Testis (tissue), 3 donors: Measurements from ENCODE around the gene ETAA1. TPM values are rescaled to one million over a fixed set of nuclear protein-coding genes. Genes with fewer than 3 reads are reported as not detected.

Source experiments
- DNase-seq: peaks from one replicate; pipeline ENCODE4 v3.0.0-alpha.2; 2019
- H3K27ac ChIP-seq, 2 donors: fragments of 200-600 bp; sonication (generic); one replicate each; pipeline ENCODE4 v1.5.1; 2019
- H3K27me3 ChIP-seq: fragments of 200-600 bp; sonication (generic); one replicate; pipeline ENCODE4 v1.5.1; 2019
- H3K36me3 ChIP-seq: fragments of 200-600 bp; sonication (generic); one replicate; pipeline ENCODE4 v1.5.1; 2017; ENCODE audit warnings: low read depth; ENCODE audit errors: missing control alignments
- H3K4me1 ChIP-seq: fragments of 200-600 bp; sonication (generic); one replicate; pipeline ENCODE4 v1.5.1; 2019
- H3K4me3 ChIP-seq, 2 donors: fragments of 200-600 bp; sonication (generic); one replicate each; pipeline ENCODE4 v1.5.1; 2017 to 2019
- H3K9me3 ChIP-seq: fragments of 200-600 bp; sonication (generic); one replicate; pipeline ENCODE4 v1.5.1; 2017
- CTCF ChIP-seq, 3 experiments: fragments of 450-650 bp in 2 of 3; fragments of 200-600 bp in 1 of 3; sonication (generic) in 1 of 3; IDR thresholded peaks; one replicate each; pipeline ENCODE4 v1.5.1; 2016 to 2019; ENCODE audit warnings: antibody characterized with exemption in 3 of 3, mild to moderate bottlenecking in 2 of 3, moderate library complexity in 1 of 3
- POLR2A ChIP-seq: fragments of 450-650 bp; IDR thresholded peaks from one replicate; pipeline ENCODE4 v1.6.1; 2017; ENCODE audit warnings: antibody characterized with exemption, mild to moderate bottlenecking, moderate library complexity
- WGBS, 2 donors: methylation state at CpG; one replicate each; pipeline ENCODE4 v1.1.5; 2018; 5-methylcytosine and 5-hydroxymethylcytosine counted together
- intact Hi-C: fragments of 100-400 bp; cut with DNase I; formaldehyde crosslinking; loops from one replicate; pipeline ENCODE4 v1.15.1; 2023; ENCODE audit warnings: low total_unique reads
- polyA plus RNA-seq: library from polyadenylated mRNA; stranded (reverse); fragments of 350-450 nt; fragmentation: Illumina TruSeq; extraction: RNeasy Lipid Tissue Mini Kit (QIAGEN cat#74804); gene quantifications from one replicate; pipeline ENCODE4 v1.2.3, GENCODE V29; 2014; ENCODE audit warnings: low read depth, low replicate concordance; ENCODE audit not compliant: insufficient read depth
- total RNA-seq, 2 donors: library from RNA; depleted of rRNA; stranded (reverse); fragments of >200 nt; gene quantifications; one replicate each; pipeline ENCODE4 v1.2.3, GENCODE V29; 2016

The ETAA1 gene
- total and polyA plus RNA-seq, 3 donors from 2014 or later: 4.4 to 19.2 (median 18.7) TPM

DNA sequence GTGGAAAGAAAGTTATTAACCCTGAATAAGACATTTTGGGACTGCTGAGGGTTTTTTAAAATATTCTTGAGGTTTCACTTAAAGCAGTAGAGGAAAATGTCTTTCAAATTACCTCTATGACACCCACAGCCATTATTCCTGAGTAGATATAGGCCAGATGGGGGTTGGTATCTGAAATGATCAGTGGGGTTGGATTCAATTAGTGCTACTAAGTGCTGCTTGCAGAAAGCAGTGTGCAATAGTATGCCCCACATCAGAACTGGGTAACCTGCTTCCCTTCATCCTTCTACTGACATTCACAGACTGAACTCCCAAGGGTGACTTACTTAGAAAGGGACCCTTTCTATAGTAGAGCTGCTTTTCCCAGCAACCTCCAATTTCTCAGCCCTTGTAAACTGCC lies 7.3 kb upstream of the ETAA1 start:
- intact Hi-C loops: no loop called here
- no peak for TF ChIP-seq CTCF (IDR thresholded peaks at IDR 0.05)
- no peak for TF ChIP-seq POLR2A
- Histone ChIP-seq H3K4me3 (no peak overlapping the region), H3K27me3 (no peaks in the 10 kb centered on the region), H3K4me1 (peaks cover 8% of the 10 kb centered on the region), H3K27ac (peak overlapping the region in 1 of 2 donors; percentile 34), H3K9me3 (no peaks in the 10 kb centered on the region), H3K36me3 (no peaks in the 10 kb centered on the region)
- DNase-seq: no peak

GRCh38 chr2:67393237-67393636 lies 3.9 kb upstream of the ETAA1 start:
- Histone ChIP-seq H3K36me3 (no peaks in the 10 kb centered on the region), H3K4me1 (peaks cover 8% of the 10 kb centered on the region), H3K27me3 (no peaks in the 10 kb centered on the region), H3K4me3 (no peak overlapping the region), H3K9me3 (no peaks in the 10 kb centered on the region), H3K27ac (no peak overlapping the region)
- DNase-seq: no peak
- intact Hi-C loops: no loop called here
- TF ChIP-seq POLR2A: no peak
- TF ChIP-seq CTCF (IDR thresholded peaks at IDR 0.05): no peak

DNA sequence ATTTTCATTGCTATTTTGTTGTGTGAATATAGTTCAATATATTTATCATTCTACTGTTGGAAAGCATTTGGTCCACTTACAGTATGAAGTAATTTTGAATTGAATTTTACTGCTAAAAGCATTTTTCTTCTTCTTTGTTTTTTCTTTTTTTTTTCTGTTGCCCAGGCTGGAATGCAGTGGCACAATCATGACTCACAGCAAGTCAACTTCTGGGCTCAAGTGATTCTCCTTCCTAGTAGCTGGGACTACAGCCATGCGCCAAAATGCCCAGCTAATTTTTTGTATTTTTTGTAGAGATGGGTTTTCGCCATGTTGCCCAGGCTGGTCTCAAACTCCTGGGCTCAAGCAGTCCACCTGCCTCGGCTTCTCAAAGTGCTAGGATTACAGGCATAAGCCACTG lies 2.4 kb upstream of the ETAA1 start:
- Histone ChIP-seq H3K27ac (no peak overlapping the region), H3K4me1 (peaks cover 3% of the 10 kb centered on the region), H3K9me3 (no peaks in the 10 kb centered on the region), H3K27me3 (no peaks in the 10 kb centered on the region), H3K36me3 (no peaks in the 10 kb centered on the region), H3K4me3 (no peak overlapping the region)
- TF ChIP-seq POLR2A: no peak
- WGBS, 2 donors: 91 to 93% methylated on average over 3 of the region's 3 CpGs
- intact Hi-C loops: no loop called here
- no peak for DNase-seq

DNA sequence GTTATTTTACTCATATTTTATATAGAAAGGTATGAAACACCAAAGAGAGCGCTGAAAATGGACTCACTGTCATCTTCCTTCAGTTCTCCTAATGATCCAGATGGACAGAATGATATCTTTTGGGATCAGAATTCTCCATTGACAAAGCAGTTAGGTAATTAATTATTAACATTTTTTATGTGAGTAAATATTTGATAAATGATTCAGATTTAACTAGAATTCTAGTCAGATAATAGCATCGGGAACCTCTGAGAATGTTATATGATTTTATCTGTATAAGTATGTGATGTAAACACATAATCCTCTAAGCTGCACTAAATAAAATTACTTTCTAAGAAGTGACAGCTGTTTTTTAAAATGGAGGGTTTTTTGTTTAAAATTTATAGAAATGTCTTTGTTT lies 2.0 kb downstream of the ETAA1 start:
- 53 to 68% methylated on average over 2 of the region's 2 CpGs for WGBS, 2 donors
- no peaks in the 10 kb centered on the region for H3K4me1 ChIP-seq
- H3K4me3 ChIP-seq: no peak overlapping the region
- no peaks in the 10 kb centered on the region for H3K27me3 ChIP-seq
- H3K36me3 ChIP-seq: no peaks in the 10 kb centered on the region
- no peak for DNase-seq
- no peak overlapping the region for H3K27ac ChIP-seq
- no peaks in the 10 kb centered on the region for H3K9me3 ChIP-seq
- intact Hi-C loops: no loop called here
- TF ChIP-seq CTCF (IDR thresholded peaks at IDR 0.05): no peak
- TF ChIP-seq POLR2A: no peak

- TF ChIP-seq POLR2A (no peak), CTCF (IDR thresholded peaks at IDR 0.05) (no peak)
- Histone ChIP-seq H3K36me3 (no peaks in the 10 kb centered on the region), H3K9me3 (no peaks in the 10 kb centered on the region), H3K27ac (no peak overlapping the region), H3K4me1 (no peaks in the 10 kb centered on the region), H3K4me3 (no peak overlapping the region), H3K27me3 (no peaks in the 10 kb centered on the region)
- DNase-seq: no peak
- intact Hi-C loops: no loop called here
- WGBS, 2 donors: 65 to 80% methylated on average over 3 of the region's 3 CpGs
These were observed 2.8 kb downstream of the ETAA1 start for GRCh38 chr2:67399831-67400489.
